DMS 273 treated with DMSO at 0.1 percent for 48 hours (cell line): ENCODE measurements around the gene IYD.
A peak's percentile ranks its signal among the peaks of the same experiment; 100 is the strongest.

Experiments
- DNase-seq: peaks from one replicate; lab custom pipeline; 2025; lab: John Stamatoyannopoulos, UW

Gene IYD

GRCh38 chr6:150368762-150369161, at the start of gene IYD:
IYD (plus strand) TSS chr6:150369012; CDS start chr6:150369032, 20 bp downstream.
- no peak for DNase-seq

GRCh38 chr6:150319924-150320323, 48.9 kb upstream of the IYD start:
- DNase-seq, result no peak

GRCh38 chr6:150320442-150320841, 48.4 kb upstream of the IYD start:
- no peak for DNase-seq

- no peak for DNase-seq
Measured at GRCh38 chr6:150322466-150322871, 46.3 kb upstream of the IYD start.

- DNase-seq, result no peak
Measured at GRCh38 chr6:150323205-150323604, 45.6 kb upstream of the IYD start.

- no peak for DNase-seq
Measured at GRCh38 chr6:150324044-150324443, 44.8 kb upstream of the IYD start.

GRCh38 chr6:150325066-150325772, 43.6 kb upstream of the IYD start:
- no peak for DNase-seq

GRCh38 chr6:150327117-150327774, 41.6 kb upstream of the IYD start:
- no peak for DNase-seq

GRCh38 chr6:150328744-150329405, 39.9 kb upstream of the IYD start:
- no peak for DNase-seq

GRCh38 chr6:150331344-150331743, 37.5 kb upstream of the IYD start:
- peak; percentile 49 for DNase-seq

- no peak for DNase-seq
Measured at GRCh38 chr6:150332939-150333584, 35.8 kb upstream of the IYD start.

GRCh38 chr6:150333585-150333941, 35.2 kb upstream of the IYD start:
- DNase-seq, result no peak

- DNase-seq, result peak; percentile 23
Measured at GRCh38 chr6:150334790-150335783, 33.7 kb upstream of the IYD start.

GRCh38 chr6:150336299-150336698, 32.5 kb upstream of the IYD start:
- no peak for DNase-seq

GRCh38 chr6:150336708-150337107, 32.1 kb upstream of the IYD start:
- DNase-seq, result no peak

GRCh38 chr6:150342126-150342525, 26.7 kb upstream of the IYD start:
- no peak for DNase-seq

GRCh38 chr6:150343434-150343833, 25.4 kb upstream of the IYD start:
- no peak for DNase-seq

- no peak for DNase-seq
Measured at GRCh38 chr6:150345781-150346180, 23.0 kb upstream of the IYD start.

- no peak for DNase-seq
Measured at GRCh38 chr6:150346346-150346745, 22.5 kb upstream of the IYD start.

GRCh38 chr6:150347845-150348244, 21.0 kb upstream of the IYD start:
- no peak for DNase-seq

GRCh38 chr6:150349546-150349945, 19.3 kb upstream of the IYD start:
- DNase-seq, result no peak
